Measurements from ENCODE around the gene CHRM5. TPM values are rescaled to one million over a fixed set of nuclear protein-coding genes. Genes with fewer than 3 reads are reported as not detected.

CHRM5 gene
- total RNA-seq, 6 donors from 2014 or later = 0.11 to 0.15 TPM; not detected in 4

DNA sequence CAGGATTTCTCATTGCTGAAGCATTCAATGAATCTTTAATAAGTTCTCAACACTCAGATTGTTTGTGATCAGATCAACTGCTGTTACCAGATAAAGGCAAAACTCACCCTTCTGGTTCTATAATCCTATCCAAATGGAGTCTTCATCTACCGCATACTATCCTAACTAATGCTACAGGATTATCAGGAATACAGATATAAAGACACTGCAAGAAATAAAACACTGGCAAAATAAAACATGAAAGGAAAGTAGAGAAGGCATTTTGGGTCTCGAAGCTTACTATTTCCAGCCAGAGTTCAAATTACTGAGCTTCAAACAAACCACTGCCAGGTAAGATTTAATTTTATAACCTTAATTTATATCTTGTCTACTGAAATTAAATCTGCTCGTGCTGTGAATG is 524 bp downstream of the CHRM5 start:
- Histone ChIP-seq H3K4me3 (no peak overlapping the region), H3K27me3 (no peaks in the 10 kb centered on the region), H3K4me1 (no peaks in the 10 kb centered on the region), H3K36me3 (no peaks in the 10 kb centered on the region), H3K9me3 (no peaks in the 10 kb centered on the region), H3K27ac (no peak overlapping the region)
- DNase-seq (no peak), ATAC-seq (ENCODE audit: low FRiP score in 2 of 2) (no peak)
- WGBS, 2 donors = 88 to 90% methylated on average over 3 of the region's 3 CpGs
- TF ChIP-seq POLR2A (IDR thresholded peaks at IDR 0.05) (no peak), POLR2AphosphoS5 (IDR thresholded peaks at IDR 0.05) (no peak)

GRCh38 chr15:33971811-33972210 is 3.5 kb downstream of the CHRM5 start:
- H3K4me1 ChIP-seq = no peaks in the 10 kb centered on the region
- no peaks in the 10 kb centered on the region for H3K9me3 ChIP-seq
- H3K36me3 ChIP-seq = no peaks in the 10 kb centered on the region
- TF ChIP-seq, protein P1, sequence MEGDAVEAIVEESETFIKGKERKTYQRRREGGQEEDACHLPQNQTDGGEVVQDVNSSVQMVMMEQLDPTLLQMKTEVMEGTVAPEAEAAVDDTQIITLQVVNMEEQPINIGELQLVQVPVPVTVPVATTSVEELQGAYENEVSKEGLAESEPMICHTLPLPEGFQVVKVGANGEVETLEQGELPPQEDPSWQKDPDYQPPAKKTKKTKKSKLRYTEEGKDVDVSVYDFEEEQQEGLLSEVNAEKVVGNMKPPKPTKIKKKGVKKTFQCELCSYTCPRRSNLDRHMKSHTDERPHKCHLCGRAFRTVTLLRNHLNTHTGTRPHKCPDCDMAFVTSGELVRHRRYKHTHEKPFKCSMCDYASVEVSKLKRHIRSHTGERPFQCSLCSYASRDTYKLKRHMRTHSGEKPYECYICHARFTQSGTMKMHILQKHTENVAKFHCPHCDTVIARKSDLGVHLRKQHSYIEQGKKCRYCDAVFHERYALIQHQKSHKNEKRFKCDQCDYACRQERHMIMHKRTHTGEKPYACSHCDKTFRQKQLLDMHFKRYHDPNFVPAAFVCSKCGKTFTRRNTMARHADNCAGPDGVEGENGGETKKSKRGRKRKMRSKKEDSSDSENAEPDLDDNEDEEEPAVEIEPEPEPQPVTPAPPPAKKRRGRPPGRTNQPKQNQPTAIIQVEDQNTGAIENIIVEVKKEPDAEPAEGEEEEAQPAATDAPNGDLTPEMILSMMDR (IDR thresholded peaks at IDR 0.05) = no peak
- TF ChIP-seq POLR2A (IDR thresholded peaks at IDR 0.05) = no peak
- TF ChIP-seq POLR2AphosphoS5 (IDR thresholded peaks at IDR 0.05) = no peak
- no peak for TF ChIP-seq EP300 (IDR thresholded peaks at IDR 0.05)
- no peak overlapping the region for H3K4me3 ChIP-seq
- H3K27me3 ChIP-seq = no peaks in the 10 kb centered on the region
- ATAC-seq (ENCODE audit: low FRiP score in 2 of 2) (no peak), DNase-seq (no peak)
- WGBS, 2 donors = 90% methylated on average over 2 of the region's 2 CpGs
- H3K27ac ChIP-seq = no peak overlapping the region

DNA sequence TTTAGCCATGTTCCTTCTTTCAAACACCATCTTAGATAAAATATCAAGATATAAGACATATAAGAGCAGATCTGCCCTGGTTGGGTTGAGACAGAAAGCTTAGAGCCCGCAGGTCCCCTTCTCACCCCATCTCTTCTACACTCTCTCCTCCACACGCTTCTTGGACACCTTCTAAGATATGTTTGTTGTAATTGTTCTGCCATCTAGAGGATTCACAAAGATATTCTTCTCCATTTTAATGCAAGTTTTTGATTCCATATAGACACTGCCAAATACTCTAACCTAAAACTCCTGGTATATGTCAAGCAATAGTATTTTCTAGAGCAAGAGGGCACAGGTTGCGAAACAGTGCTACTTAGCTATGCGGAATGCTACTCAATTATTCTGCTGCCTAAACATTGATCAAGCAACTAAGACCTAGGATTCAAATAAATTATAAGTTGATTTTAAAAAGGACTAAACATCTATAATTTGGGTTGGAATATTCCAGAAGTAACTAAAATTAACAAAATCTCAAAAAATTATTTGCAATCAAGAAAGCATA is 6.8 kb downstream of the CHRM5 start:
- Histone ChIP-seq H3K27me3 (no peaks in the 10 kb centered on the region), H3K36me3 (no peaks in the 10 kb centered on the region), H3K4me3 (no peak overlapping the region), H3K27ac (no peak overlapping the region), H3K4me1 (no peaks in the 10 kb centered on the region), H3K9me3 (no peaks in the 10 kb centered on the region)
- DNase-seq (no peak), ATAC-seq (ENCODE audit: low FRiP score in 2 of 2) (no peak)
- WGBS, 2 donors = 86 to 96% methylated on average over 4 of the region's 4 CpGs
- TF ChIP-seq EP300 (IDR thresholded peaks at IDR 0.05) (no peak), POLR2AphosphoS5 (IDR thresholded peaks at IDR 0.05) (no peak), POLR2A (IDR thresholded peaks at IDR 0.05) (no peak)
- TF ChIP-seq, protein P1 (IDR thresholded peaks at IDR 0.05) = no peak

DNA sequence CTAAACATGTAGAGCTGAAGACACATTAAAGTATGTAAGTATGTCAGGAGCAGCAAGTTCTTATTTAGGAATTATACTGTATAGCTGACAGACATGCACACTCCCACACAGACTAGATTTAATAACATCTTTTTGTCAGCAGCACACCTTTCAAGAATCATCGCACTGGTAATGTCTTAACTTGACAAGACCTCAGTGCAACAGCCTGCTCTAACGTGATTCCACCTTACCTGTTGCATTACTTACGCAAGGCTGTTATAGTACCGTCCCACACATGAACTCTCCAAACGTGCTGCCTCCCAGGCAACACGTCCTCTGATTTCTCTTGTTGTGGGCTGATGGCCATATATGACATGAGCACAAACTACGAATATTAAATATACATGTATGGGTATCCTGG is 11.9 kb downstream of the CHRM5 start:
- WGBS, 2 donors = 63 to 65% methylated on average over 7 of the region's 7 CpGs
- H3K27me3 ChIP-seq = no peaks in the 10 kb centered on the region

GRCh38 chr15:33982516-33982915 is 14.2 kb downstream of the CHRM5 start:
- ATAC-seq (ENCODE audit: low FRiP score in 2 of 2) (no peak), DNase-seq (no peak)
- Histone ChIP-seq H3K36me3 (no peaks in the 10 kb centered on the region), H3K4me1 (no peaks in the 10 kb centered on the region), H3K4me3 (no peak overlapping the region), H3K9me3 (no peaks in the 10 kb centered on the region), H3K27me3 (no peaks in the 10 kb centered on the region), H3K27ac (no peak overlapping the region)
- TF ChIP-seq EP300 (IDR thresholded peaks at IDR 0.05) (no peak), POLR2A (IDR thresholded peaks at IDR 0.05) (no peak), POLR2AphosphoS5 (IDR thresholded peaks at IDR 0.05) (no peak)
- TF ChIP-seq, protein P1 (IDR thresholded peaks at IDR 0.05) = no peak
- 92 to 97% methylated on average over 1 of the region's 1 CpG for WGBS, 2 donors

More for the DNA sequence above, 11.9 kb downstream of the CHRM5 start:
- no peak overlapping the region for H3K27ac ChIP-seq
- ATAC-seq (ENCODE audit: low FRiP score in 2 of 2) (no peak), DNase-seq (no peak)
- no peak overlapping the region for H3K4me3 ChIP-seq
- H3K9me3 ChIP-seq = no peaks in the 10 kb centered on the region
- TF ChIP-seq EP300 (IDR thresholded peaks at IDR 0.05) (no peak), POLR2AphosphoS5 (IDR thresholded peaks at IDR 0.05) (no peak), POLR2A (IDR thresholded peaks at IDR 0.05) (no peak)
- TF ChIP-seq, protein P1 (IDR thresholded peaks at IDR 0.05) = no peak
- no peaks in the 10 kb centered on the region for H3K36me3 ChIP-seq
- no peaks in the 10 kb centered on the region for H3K4me1 ChIP-seq
